HepG2 (cell line): ENCODE data around the gene SAPCD1. TPM values are rescaled to one million over a fixed set of nuclear protein-coding genes. Genes with fewer than 3 reads are reported as not detected.

Experiments
- ATF4 ChIP-seq, 2 experiments: fragments of 450-650 bp in 1 of 2; sonication (generic) in 1 of 2; formaldehyde crosslinking; IDR thresholded peaks; 2 replicates each; pipeline versions ENCODE4 v1.5.0 to v1.8.0; 2020 to 2022; ENCODE audit warnings: mild to moderate bottlenecking in 1 of 2, missing genetic modification reagents in 1 of 2
- ELF4 ChIP-seq: sonication (generic); formaldehyde crosslinking; IDR thresholded peaks from 2 replicates; pipeline ENCODE4 v1.5.0; 2020; ENCODE audit warnings: missing genetic modification reagents, mild to moderate bottlenecking, moderate library complexity, borderline replicate concordance
- FOXA1 ChIP-seq, 2 experiments: fragments of 450-650 bp in 1 of 2; sonication (generic) in 1 of 2; formaldehyde crosslinking in 1 of 2; IDR thresholded peaks; 2 replicates each; pipeline versions ENCODE4 v1.4.0 to v1.6.1; 2016 to 2020; ENCODE audit warnings: missing genetic modification reagents in 1 of 2
- GABPB1 ChIP-seq: IDR thresholded peaks from 2 replicates; pipeline ENCODE4 v1.6.1; 2016; ENCODE audit warnings: mild to moderate bottlenecking, missing genetic modification reagents, moderate library complexity, missing compliant biosample characterization
- GFI1 ChIP-seq: sonication (generic); formaldehyde crosslinking; IDR thresholded peaks from 2 replicates; pipeline ENCODE4 v1.5.0; 2020; ENCODE audit warnings: missing genetic modification reagents, mild to moderate bottlenecking, borderline replicate concordance
- HDAC1 ChIP-seq: sonication (generic); formaldehyde crosslinking; IDR thresholded peaks from 2 replicates; pipeline ENCODE4 v1.5.1; 2020; ENCODE audit warnings: mild to moderate bottlenecking, missing genetic modification reagents
- HIC2 ChIP-seq: sonication (generic); formaldehyde crosslinking; IDR thresholded peaks from 2 replicates; pipeline ENCODE4 v1.9.0; 2022; ENCODE audit warnings: low read depth, missing genetic modification reagents
- HNRNPLL ChIP-seq: fragments of 200-400 bp; formaldehyde crosslinking; IDR thresholded peaks from 2 replicates; pipeline ENCODE4 v1.6.1; 2017; ENCODE audit warnings: mild to moderate bottlenecking, low read depth, low read length; ENCODE audit not compliant: poor library complexity, severe bottlenecking
- KDM1A ChIP-seq: IDR thresholded peaks from 2 replicates; pipeline ENCODE4 v1.6.1; 2016; ENCODE audit warnings: missing compliant biosample characterization
- KLF15 ChIP-seq: sonication (generic); formaldehyde crosslinking; IDR thresholded peaks from 2 replicates; pipeline ENCODE4 v1.8.1; 2023; ENCODE audit warnings: borderline replicate concordance, mild to moderate bottlenecking, inconsistent platforms, missing genetic modification reagents, mixed read lengths
- NCOA5 ChIP-seq: sonication (generic); formaldehyde crosslinking; IDR thresholded peaks from 2 replicates; pipeline ENCODE4 v1.4.0; 2020; ENCODE audit warnings: missing genetic modification reagents
- PRPF4 ChIP-seq: fragments of 200-400 bp; formaldehyde crosslinking; IDR thresholded peaks from 2 replicates; pipeline ENCODE4 v1.6.1; 2016; ENCODE audit warnings: low read length, low read depth; ENCODE audit not compliant: poor library complexity, severe bottlenecking
- RAD51 ChIP-seq: fragments of 450-650 bp; IDR thresholded peaks from 2 replicates; pipeline ENCODE4 v1.6.1; 2016; ENCODE audit warnings: borderline replicate concordance
- RBM39 ChIP-seq: fragments of 200-400 bp; formaldehyde crosslinking; IDR thresholded peaks from one replicate; pipeline ENCODE4 v1.6.1; 2018; ENCODE audit warnings: antibody characterized with exemption, mild to moderate bottlenecking, low read depth, low read length; ENCODE audit not compliant: poor library complexity, severe bottlenecking
- SKI ChIP-seq: fragments of 450-650 bp; IDR thresholded peaks from one replicate; pipeline ENCODE4 v1.6.1; 2018; ENCODE audit warnings: mild to moderate bottlenecking; ENCODE audit not compliant: partially characterized antibody
- STAG1 ChIP-seq: sonication (generic); formaldehyde crosslinking; IDR thresholded peaks from 2 replicates; pipeline ENCODE4 v1.4.0; 2020; ENCODE audit warnings: missing genetic modification reagents
- XBP1 ChIP-seq: sonication (generic); formaldehyde crosslinking; IDR thresholded peaks from 2 replicates; pipeline ENCODE4 v1.5.0; 2020; ENCODE audit warnings: missing genetic modification reagents
- ZNF678 ChIP-seq: sonication (generic); formaldehyde crosslinking; IDR thresholded peaks from 2 replicates; pipeline ENCODE4 v1.4.0; 2020; ENCODE audit warnings: mild to moderate bottlenecking, missing genetic modification reagents
- ZNF790 ChIP-seq: sonication (generic); formaldehyde crosslinking; IDR thresholded peaks from 2 replicates; pipeline ENCODE4 v1.8.0; 2022; ENCODE audit warnings: missing genetic modification reagents, mild to moderate bottlenecking, borderline replicate concordance
- polyA plus RNA-seq, 8 experiments: library from polyadenylated mRNA; depleted of rRNA in 3 of 8; stranded (reverse) in 7 of 8; unstranded in 1 of 8; fragments of >200 nt; fragmentation: Illumina TruSeq in 4 of 8; extraction: Trizol in 4 of 8; gene quantifications; 2 replicates each; pipeline versions ENCODE4 v1.2.1 to v1.2.3, GENCODE V29; 2011 to 2016; ENCODE audit warnings: low read depth in 4 of 8, missing spikeins in 1 of 8, mixed read lengths in 1 of 8; ENCODE audit not compliant: insufficient read depth in 1 of 8
- total RNA-seq, 5 experiments: library from RNA; depleted of rRNA; stranded (reverse); fragments of >200 nt; fragmentation: Illumina TruSeq; extraction: Trizol; gene quantifications; 2 replicates each; pipeline ENCODE4 v1.2.3, GENCODE V29; 2016; ENCODE audit warnings: low read depth in 1 of 5
- TF ChIP-seq, protein P1 (sequence below): sonication (generic); formaldehyde crosslinking; IDR thresholded peaks from 2 replicates; pipeline ENCODE4 v1.5.0; 2020; ENCODE audit warnings: missing genetic modification reagents, mild to moderate bottlenecking, borderline replicate concordance
- TF ChIP-seq, protein P2 (sequence below): sonication (generic); formaldehyde crosslinking; IDR thresholded peaks from 2 replicates; pipeline ENCODE4 v1.8.0; 2022; ENCODE audit warnings: missing genetic modification reagents, mild to moderate bottlenecking, borderline replicate concordance
- TF ChIP-seq, protein P3 (sequence below): sonication (generic); formaldehyde crosslinking; IDR thresholded peaks from 2 replicates; pipeline ENCODE4 v1.4.0; 2020; ENCODE audit warnings: missing genetic modification reagents, borderline replicate concordance

The SAPCD1 gene
- total and polyA plus RNA-seq, 2 of the 13 experiments (the other 11 are each of a cell fraction or from before 2014, with no cell fraction given): 2.5 to 3.9 TPM

DNA sequence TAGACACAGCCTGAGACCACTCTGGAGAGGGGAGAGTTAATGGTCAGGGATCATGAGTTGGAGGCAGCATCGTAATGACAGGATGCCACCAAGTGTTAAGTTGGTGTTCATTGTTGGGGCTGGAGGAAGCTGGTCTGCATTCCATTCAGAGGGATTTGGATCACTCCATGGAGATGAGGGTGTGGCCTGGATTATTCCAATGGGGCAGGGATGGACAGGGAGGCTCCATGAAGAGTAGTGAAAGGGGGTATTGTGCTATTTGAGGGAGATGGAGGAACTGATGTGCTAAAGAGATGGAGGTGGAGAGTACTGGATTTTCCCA lies 1.1 kb downstream of the SAPCD1 start (continued):
- TF ChIP-seq, protein P1, sequence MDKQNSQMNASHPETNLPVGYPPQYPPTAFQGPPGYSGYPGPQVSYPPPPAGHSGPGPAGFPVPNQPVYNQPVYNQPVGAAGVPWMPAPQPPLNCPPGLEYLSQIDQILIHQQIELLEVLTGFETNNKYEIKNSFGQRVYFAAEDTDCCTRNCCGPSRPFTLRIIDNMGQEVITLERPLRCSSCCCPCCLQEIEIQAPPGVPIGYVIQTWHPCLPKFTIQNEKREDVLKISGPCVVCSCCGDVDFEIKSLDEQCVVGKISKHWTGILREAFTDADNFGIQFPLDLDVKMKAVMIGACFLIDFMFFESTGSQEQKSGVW (CRISPR knock-in tag): no peak
- TF ChIP-seq, protein P2, sequence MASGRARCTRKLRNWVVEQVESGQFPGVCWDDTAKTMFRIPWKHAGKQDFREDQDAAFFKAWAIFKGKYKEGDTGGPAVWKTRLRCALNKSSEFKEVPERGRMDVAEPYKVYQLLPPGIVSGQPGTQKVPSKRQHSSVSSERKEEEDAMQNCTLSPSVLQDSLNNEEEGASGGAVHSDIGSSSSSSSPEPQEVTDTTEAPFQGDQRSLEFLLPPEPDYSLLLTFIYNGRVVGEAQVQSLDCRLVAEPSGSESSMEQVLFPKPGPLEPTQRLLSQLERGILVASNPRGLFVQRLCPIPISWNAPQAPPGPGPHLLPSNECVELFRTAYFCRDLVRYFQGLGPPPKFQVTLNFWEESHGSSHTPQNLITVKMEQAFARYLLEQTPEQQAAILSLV (CRISPR knock-in tag): peak; percentile 27; the same call in 1 of the 2 replicates
- TF ChIP-seq ATF4 (CRISPR knock-in tag; IDR thresholded peaks at IDR 0.05): no peak
- TF ChIP-seq HDAC1 (CRISPR knock-in tag): no peak
- no peak for TF ChIP-seq KDM1A (CRISPR knock-in tag)
- no peak for TF ChIP-seq GFI1 (CRISPR knock-in tag)
- peak; percentile 69 for TF ChIP-seq STAG1
- no peak for TF ChIP-seq SKI
- TF ChIP-seq PRPF4: no peak
- no peak for TF ChIP-seq HIC2 (CRISPR knock-in tag)
- no peak for TF ChIP-seq FOXA1 (IDR thresholded peaks at IDR 0.05)
- TF ChIP-seq FOXA1 (CRISPR knock-in tag; IDR thresholded peaks at IDR 0.05): no peak
- TF ChIP-seq RBM39: no peak
- no peak for TF ChIP-seq GABPB1 (CRISPR knock-in tag)
- TF ChIP-seq ZNF678 (CRISPR knock-in tag): no peak
- no peak for TF ChIP-seq XBP1 (CRISPR knock-in tag)
- TF ChIP-seq HNRNPLL: no peak
- TF ChIP-seq ZNF790: no peak
- no peak for TF ChIP-seq KLF15 (CRISPR knock-in tag)
- no peak for TF ChIP-seq RAD51
- no peak for TF ChIP-seq NCOA5 (CRISPR knock-in tag)
- TF ChIP-seq, protein P3, sequence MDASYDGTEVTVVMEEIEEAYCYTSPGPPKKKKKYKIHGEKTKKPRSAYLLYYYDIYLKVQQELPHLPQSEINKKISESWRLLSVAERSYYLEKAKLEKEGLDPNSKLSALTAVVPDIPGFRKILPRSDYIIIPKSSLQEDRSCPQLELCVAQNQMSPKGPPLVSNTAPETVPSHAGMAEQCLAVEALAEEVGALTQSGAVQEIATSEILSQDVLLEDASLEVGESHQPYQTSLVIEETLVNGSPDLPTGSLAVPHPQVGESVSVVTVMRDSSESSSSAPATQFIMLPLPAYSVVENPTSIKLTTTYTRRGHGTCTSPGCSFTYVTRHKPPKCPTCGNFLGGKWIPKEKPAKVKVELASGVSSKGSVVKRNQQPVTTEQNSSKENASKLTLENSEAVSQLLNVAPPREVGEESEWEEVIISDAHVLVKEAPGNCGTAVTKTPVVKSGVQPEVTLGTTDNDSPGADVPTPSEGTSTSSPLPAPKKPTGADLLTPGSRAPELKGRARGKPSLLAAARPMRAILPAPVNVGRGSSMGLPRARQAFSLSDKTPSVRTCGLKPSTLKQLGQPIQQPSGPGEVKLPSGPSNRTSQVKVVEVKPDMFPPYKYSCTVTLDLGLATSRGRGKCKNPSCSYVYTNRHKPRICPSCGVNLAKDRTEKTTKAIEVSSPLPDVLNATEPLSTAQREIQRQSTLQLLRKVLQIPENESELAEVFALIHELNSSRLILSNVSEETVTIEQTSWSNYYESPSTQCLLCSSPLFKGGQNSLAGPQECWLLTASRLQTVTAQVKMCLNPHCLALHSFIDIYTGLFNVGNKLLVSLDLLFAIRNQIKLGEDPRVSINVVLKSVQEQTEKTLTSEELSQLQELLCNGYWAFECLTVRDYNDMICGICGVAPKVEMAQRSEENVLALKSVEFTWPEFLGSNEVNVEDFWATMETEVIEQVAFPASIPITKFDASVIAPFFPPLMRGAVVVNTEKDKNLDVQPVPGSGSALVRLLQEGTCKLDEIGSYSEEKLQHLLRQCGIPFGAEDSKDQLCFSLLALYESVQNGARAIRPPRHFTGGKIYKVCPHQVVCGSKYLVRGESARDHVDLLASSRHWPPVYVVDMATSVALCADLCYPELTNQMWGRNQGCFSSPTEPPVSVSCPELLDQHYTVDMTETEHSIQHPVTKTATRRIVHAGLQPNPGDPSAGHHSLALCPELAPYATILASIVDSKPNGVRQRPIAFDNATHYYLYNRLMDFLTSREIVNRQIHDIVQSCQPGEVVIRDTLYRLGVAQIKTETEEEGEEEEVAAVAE (CRISPR knock-in tag): no peak
- no peak for TF ChIP-seq ELF4 (CRISPR knock-in tag)
